NCI-H446 treated with DMSO at 0.1 percent for 48 hours (cell line): ENCODE results near the gene PDGFRB.

Experiments
- DNase-seq: peaks from one replicate; lab custom pipeline; 2025; lab: John Stamatoyannopoulos, UW

Gene PDGFRB

DNA sequence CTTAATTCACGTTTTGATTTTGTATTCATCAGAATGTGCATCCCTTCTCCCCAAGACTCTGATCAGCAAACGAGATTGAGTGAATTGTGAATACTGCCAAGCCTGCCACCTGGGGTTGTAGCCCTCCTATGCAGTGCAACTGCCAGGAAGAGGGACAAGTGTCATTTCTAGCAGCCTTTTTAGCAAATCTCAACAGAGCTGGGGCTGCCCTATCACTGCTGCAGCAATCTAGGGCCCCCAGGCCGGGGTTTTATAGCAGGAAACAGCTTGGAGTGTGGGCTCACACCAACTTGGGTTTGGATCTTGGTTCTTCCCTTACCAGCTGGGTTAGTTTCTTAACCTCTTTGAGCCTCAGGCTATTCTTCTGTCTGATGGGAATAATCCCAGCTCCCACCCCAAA, 73.3 kb downstream of the PDGFRB start:
- DNase-seq: no peak

DNA sequence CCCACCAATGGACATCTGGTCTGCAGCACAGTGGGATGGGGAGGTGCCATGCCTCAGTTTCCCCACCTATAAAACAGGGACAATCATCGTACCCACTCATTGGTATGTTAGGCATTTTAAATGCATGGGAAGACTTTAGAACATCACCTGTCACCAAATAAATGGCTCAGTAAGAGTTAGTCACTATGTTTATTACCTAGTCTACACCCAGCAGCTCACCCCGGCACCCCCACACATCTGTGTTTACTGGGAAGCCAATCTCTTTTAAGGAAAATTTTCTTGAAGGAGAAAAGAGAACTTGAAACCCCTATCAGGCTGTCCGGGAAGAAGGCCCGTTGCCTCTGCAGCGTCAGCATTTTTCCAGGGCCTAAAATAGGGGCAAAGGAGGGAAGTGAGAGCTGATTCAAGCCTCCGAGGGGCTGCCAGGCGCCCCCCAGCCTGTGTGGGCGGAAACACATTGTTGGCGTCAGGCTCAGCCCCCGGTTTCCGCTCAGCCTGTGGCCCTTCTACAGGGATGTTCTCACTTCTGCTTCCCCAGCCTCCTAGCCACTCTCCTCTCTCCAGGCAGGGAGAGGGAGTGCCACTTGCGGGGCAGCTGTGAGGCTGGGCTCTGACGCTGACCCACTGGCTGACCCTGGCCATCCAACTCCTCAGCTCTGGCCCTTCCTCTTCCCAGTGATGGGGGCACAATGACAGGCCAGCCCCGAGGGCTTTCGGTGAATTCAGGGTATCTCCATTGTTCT, 73.9 kb downstream of the PDGFRB start:
- no peak for DNase-seq

- DNase-seq: no peak
These were observed 74.8 kb downstream of the PDGFRB start for GRCh38 chr5:150080696-150081435.

GRCh38 chr5:150079909-150080461, 75.7 kb downstream of the PDGFRB start:
- DNase-seq: no peak

DNA sequence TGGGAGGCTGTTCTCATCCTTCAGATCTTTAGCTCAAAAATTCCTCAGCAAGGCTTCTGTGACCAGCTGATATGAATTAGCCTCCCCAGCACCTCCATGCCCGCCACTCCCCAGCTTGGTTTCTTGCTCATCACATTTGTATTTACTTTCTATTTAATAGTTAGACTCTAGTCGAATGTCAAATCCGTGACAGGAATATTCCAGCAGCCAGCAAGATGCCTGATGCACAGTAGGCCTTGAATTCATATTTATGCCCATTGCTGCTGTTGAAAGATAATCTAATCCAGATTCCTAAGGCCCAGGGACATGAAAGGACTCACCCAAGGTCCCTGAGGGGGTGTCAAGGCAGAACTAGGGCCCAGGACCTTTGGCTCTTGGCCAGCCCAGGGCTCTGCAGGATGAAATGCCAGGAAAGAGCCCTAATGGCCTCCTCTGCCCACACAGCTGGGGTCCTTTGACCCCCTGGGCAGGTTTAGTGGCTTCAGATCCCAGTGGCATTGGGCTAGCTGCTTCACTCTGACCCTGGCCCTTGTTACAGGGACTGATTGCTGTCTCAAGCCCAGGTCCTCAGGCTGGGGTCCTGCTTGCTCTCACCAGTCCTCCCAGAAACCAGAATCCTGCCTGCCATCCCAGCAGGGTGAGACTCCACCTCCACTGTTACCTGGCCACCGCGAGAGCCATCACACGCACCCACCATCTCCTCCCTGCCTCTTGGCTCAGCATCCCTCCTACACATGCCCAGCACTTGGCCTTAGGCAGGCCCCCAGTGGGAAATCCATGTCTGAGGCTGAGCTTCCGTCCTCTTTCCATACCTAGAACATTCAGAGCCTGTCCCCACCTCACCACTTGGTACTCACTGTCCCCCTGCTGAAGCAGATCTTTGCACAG, 76.6 kb downstream of the PDGFRB start:
- DNase-seq: no peak

DNA sequence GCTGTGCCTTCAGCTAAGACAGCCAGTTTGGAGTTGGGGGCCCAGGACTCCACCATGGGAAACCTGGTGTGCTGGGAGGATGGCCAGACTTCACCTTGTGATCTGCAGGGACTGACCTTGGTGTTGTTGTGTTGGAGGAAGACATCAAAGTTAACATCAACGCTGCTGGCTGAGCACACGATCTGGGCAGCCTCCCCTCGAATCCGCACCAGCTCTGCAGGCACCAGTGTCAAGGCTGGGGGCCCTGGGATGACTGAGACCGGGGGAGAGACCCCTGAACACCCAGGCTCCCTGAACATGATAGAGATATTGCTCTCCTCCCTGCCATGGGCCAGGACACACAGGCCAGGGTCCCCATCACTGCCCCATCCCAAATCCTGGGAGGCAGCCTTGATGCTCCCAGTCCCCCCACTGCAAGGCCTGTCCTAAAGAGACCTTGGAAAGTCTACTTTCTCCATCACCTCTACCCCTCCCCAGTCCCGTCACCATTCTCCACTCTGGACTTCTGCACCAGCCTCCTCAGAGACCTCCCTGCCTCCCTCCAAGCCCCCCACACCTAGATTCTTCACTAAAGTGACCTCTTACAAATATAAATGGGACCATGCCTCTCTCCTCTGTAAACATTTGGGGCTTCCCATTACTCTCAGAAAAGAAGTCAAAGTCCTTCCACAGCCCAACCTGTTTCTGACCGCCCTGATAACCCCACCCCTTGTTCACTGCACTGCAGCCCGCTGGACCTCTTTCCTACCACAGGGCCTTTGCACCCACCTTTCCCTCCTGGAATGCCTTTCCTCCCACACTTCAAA, 77.4 kb downstream of the PDGFRB start:
- no peak for DNase-seq

DNA sequence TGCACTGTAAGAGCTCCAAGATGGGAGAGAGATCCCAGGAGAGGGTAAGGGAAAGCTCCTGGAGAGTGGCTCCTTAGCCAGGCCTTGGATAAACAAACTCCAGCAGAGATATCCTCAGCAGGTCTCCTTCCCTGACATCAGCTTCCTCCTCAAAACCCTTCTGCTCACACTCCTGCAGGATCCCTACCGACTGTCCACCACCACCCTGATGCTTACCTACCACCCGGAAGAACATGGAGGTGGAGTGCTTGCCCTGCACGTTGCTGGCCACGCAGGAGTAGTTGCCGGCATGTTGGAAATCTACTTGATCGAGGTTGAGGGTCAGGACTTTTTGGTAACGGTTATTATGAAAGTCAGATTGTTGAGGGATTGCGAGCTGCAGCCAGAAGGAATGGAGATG, 78.6 kb downstream of the PDGFRB start:
- no peak for DNase-seq

- no peak for DNase-seq
These were observed 79.8 kb downstream of the PDGFRB start for GRCh38 chr5:150075806-150076205.

- DNase-seq: no peak
These were observed 80.4 kb downstream of the PDGFRB start for GRCh38 chr5:150075233-150075632.

DNA sequence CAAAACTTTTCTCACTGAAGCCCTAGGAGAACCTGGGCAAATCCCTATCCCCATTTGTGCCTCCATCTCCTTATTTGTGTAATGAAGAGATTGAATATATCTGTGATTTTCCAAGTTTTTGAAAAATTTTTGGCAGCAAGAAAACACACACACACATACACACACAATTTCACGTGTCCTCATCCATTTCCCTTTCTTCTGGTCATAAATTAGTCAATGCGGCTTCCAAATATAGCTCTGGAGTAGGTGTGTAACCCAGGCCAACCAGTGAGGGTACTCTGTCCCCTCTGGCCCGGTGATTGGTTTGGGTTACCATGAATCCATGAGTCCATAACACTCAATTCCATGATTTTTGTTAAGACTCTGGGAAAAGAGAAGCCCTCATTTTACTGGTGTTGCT, 82.0 kb downstream of the PDGFRB start:
- DNase-seq: no peak

GRCh38 chr5:150073086-150073625, 82.5 kb downstream of the PDGFRB start:
- no peak for DNase-seq

GRCh38 chr5:150070821-150071220, 84.8 kb downstream of the PDGFRB start:
- no peak for DNase-seq

- no peak for DNase-seq
These were observed 85.7 kb downstream of the PDGFRB start for GRCh38 chr5:150069672-150070627.

DNA sequence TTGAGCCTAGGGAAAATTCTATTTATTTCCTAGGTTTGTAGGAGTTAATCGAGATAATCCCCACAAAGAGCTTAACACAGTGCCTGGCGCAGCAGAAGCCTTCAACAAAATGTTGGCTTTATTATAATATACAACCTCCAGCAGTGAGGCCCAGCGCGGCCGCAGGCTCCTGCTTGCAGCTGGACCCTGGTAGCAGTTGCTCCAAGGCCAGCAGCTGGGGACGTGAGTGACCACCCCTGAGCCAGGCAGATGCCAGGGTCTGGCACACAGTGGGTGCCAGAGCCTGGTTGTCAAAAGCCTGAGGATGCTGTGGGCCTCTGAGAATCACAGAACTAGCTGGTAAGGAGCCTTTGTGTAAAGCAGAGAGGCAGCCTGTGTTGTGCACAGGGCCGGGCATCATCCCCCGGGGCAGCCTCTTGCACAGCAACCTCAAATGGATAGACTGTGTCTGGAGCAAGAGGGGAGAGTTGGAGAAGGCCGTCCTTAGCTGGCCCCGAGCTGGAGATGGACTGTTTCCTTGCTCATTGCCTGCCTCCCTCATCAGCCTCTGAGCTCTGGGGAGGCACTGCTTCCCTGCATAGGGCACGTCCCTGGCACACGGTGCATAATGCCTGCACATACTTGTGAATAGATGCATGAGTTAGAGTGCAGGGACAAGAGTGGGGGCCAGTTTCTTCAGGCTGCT, 86.5 kb downstream of the PDGFRB start:
- no peak for DNase-seq

DNA sequence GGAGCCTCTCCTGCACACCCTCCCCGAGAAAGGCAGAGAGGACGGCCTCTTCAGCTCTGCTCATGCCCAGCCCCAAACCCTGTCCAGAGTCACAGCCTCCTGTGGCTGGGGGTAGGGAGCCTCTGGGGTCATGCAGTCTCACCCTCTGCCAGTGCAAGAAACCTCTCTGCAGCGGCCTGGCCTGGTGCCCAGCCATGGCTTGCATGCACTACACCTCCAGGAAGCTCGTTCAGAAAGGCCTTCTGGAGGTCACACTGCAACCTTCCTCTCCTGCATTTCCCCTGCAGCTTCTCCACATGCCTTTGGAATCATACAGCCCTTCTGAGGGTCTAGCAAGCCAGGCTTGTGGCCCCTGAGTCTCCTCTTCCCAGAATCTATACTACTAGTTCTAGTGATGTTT, 87.2 kb downstream of the PDGFRB start:
- DNase-seq: no peak

DNA sequence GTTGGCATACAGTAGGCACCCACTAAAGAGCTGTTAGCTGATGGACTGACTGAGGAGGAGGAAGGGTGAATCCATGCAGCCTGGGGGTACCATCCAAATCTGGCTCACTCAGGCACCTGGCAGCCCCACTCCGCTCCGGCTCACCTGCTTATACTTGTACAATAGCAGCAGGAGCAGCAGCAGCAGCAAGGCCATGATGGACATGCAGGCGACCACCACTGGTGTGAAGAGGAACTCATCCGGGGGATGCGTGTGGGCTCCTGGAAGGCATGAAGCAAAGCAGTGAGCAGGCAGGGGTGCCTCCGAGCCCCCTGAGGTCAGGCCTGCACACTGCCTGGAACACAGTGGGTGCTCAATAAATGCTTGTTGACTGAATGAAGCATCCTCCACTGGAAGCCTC, 87.6 kb downstream of the PDGFRB start:
- DNase-seq: no peak

DNA sequence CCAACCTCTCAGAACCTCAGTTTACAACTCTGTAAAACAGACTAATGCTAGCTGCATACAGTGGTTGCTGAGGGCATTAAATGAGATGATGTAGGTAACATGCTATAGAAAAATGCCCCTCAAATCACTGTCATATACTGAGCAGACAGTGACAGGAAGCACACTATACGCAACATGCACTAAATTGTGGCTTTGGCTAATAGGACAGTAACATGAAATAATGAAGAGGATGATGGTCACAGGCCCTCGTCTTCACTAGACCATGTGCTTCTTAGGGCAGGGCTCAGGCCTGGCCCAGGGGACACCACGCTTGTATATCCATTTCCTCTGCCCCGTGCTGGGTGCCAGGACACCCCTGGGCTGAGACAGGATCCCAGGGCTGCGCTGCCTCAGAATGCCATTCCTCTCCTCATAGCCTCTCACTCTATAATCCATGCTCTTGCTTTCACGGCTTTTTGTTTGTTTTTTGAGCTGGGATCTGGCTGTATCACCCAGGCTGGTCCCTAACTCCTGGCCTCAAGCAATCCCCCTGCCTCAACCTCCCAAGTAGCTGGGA, 88.2 kb downstream of the PDGFRB start:
- DNase-seq: no peak

DNA sequence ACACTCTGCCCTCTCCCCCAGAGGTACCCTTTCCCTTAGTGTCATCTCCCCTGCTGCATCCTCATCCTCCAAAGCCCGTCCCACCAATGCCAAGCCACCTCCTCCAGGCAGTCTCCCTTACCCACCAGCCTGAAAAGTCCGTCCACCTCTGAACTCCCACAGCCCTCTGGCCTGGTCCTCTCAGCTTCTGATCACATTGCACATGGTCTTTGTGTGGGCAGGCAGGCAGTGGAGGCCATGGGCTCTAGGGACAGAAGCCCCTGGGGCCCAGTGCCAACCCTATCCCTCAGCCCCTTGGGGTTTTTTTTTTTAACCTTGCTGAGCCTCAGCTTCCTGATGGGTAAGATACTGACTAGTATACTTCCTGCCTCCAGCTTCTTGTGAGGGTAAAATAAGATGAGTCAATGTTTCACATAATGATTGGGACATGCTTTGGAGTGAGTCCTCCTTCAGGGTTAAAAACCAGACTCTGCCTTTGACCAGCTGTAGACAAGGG, 88.7 kb downstream of the PDGFRB start:
- no peak for DNase-seq

- DNase-seq: no peak
These were observed 89.2 kb downstream of the PDGFRB start for GRCh38 chr5:150066436-150066835.
